Epidermal melanocyte (primary cell): ENCODE results near the gene RAB22A.
"Not testable (repeated sequence)": the region's sequence is repeated elsewhere in the genome, so short reads cannot be mapped to it uniquely, and the experiment has no call there.

Experiments
- DNase-seq: peaks from one replicate; pipeline ENCODE4 v3.0.0; 2011; ENCODE audit warnings: low spot score; ENCODE audit not compliant: insufficient read length

Gene RAB22A

DNA sequence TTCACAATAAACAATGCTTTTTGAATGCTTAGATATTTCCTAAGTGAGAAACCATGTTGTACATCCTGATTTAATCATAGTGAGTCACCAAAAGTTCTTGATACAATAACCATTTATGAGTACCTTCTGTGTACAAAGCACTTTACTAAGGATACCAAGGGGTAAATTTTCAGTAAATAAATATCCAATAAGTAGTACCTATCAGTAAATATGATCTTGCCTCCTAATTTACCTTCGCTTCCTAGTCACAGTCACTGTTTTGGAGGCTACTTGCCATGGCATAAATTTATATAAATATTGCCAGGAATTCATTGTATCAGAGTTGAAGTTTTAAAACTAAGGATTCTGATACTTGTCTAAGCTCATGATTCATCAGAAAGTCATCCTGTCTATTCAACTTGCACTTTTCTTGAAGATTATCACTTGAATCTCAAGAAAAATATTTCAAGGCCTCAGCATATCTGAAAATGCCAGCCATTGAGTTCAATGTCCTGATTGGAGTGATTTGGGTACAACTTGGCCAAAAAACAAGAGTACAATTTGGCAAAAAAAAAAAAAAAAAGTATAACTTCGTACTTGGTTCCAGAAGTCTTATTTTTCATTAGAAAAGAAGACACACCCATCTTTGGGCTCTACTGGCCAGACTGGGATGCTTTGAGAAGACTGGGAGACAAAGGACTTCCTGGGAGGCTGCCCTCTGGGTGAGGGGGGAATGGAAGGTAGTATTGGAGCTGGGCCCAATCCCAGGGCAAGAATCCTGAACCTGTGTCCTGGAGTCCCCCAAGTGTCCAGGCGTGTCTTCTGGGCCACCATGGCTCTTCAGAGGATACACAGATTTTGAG lies 32.8 kb downstream of the RAB22A start:
- no peak for DNase-seq

DNA sequence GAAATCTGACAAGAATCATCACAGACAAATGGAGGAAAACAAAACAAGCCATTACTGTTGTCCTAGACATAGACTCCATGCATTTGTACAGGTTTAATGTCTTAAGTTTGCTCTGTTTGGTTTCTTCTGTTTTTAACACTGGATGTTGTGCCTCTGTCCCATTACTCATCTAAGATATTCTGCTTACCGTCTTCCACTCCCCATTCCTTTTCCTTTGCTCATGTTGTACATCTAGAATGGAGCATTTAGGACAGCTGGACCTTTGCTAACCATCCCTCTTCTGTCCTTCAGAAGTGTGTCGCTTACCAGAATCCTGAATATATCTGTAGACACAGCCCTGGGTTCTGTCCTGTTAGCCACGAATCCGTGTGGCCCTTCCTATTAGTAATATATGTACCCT lies 35.2 kb downstream of the RAB22A start:
- DNase-seq: no peak

GRCh38 chr20:58349570-58349969 lies 40.1 kb downstream of the RAB22A start:
- DNase-seq: peak; percentile 33

DNA sequence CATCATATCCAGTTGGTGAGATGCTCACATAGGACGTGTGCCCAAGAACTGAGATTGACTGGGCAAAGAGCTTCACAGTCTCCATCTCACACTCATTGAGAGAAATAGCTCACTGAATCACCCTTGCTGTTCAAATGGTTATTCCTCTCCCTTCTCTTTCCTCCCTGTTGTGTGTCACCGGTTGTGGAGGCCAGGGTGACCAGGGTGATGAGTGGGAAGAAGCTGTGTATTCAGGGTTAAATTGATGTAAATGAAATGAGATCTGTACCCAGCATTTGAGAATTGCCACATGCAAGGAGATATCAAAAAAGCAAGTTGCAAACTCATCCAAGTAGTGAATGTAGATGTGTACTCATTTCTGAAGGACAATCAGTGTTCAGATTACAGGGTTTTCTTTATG lies 43.0 kb downstream of the RAB22A start:
- DNase-seq: no peak

DNA sequence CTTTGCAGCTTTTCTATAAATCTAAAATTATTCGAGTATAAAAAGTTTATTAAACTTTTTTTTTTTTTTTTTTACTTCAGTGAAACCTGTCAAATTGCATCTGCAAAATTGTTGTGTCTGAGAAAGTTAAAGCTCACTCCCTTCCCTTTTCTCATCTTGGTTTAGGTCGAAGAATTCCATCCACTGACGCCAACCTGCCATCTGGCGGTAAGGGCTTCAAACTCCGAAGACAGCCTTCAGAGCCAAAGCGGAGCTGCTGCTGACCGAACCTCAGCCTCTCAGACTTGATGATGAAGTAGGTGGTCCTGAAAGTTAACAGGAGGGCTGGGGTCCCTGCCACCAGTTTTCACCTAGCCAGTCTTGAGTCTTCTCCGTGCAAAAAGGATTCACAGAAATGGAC lies 49.9 kb downstream of the RAB22A start:
- DNase-seq: no peak

DNA sequence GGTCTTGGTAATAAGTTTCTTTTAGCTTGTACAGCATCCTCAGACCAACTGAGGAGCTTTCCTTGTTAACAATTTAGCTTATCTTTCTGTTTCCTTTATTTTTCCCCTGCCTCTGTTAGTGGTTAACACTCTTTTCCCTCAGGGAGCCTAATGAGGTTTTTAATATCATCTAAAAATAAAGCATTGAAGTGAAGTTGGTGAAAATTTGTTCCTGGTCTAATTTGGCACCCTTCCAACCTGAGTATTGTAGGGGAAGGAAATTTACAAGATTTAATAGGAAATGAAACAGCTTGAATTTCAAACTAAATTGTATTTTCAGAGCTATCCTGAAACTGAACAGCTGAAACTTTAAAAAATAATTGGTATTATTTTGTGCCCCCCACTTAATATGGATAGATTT lies 51.4 kb downstream of the RAB22A start:
- DNase-seq: no peak

- no peak for DNase-seq
Observed at GRCh38 chr20:58361481-58362205, 52.1 kb downstream of the RAB22A start.

DNA sequence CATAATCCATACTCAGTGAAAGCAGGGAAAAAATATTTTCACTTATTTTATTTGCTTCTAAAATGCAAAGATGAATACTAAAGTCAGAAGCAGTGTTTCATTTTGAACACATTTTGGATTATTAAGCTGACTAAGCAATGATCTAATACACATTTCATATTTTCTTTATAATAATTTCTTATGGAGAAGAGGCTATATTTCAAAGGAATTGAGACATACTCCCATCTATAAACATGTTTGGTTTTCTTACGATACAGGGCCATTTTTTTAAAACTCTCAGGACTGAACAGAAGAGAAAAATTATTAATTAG lies 52.6 kb downstream of the RAB22A start:
- no peak for DNase-seq

GRCh38 chr20:58362970-58363369 lies 53.5 kb downstream of the RAB22A start:
- DNase-seq: no peak

GRCh38 chr20:58366866-58367265 lies 57.4 kb downstream of the RAB22A start:
- DNase-seq: no peak

DNA sequence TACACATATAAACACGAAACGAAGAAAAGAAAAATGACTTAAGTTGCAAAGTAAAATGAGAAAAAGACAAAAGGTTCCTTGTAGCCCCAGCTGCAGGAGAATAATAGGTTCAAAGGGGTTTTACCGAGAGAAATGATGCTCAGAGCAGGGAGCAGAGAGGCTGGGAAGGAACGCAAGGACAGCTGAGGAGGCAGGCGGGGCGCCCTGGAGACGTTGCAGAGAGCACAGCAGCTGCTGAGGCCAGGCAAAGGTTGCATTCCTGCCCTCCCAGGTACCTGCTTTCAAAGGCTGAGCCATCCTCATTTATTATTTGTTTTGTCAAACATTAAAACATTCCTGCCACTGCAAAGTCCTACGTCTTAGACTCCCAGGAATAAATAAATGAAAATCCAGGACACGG lies 63.3 kb downstream of the RAB22A start:
- DNase-seq: no peak

DNA sequence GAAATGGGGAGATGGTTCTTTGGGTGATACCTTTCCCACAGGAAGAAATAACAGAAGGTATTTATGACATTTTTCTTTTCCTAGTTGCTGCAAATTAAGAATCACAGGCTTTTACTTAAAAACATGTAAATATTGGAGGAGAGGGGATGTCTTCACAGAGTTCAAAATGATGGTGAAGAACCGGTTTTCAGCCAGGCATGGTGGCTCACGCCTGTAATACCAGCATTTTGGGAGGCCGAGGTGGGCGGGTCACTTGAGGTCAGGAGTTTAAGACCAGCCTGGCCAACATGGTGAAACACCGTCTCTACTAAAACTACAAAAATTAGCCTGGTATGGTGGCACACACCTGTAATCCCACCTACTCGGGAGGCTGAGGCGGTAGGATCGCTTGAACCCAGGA lies 63.8 kb downstream of the RAB22A start:
- DNase-seq: not testable (repeated sequence)

- DNase-seq: no peak
Observed at GRCh38 chr20:58374027-58374850, 64.7 kb downstream of the RAB22A start.

DNA sequence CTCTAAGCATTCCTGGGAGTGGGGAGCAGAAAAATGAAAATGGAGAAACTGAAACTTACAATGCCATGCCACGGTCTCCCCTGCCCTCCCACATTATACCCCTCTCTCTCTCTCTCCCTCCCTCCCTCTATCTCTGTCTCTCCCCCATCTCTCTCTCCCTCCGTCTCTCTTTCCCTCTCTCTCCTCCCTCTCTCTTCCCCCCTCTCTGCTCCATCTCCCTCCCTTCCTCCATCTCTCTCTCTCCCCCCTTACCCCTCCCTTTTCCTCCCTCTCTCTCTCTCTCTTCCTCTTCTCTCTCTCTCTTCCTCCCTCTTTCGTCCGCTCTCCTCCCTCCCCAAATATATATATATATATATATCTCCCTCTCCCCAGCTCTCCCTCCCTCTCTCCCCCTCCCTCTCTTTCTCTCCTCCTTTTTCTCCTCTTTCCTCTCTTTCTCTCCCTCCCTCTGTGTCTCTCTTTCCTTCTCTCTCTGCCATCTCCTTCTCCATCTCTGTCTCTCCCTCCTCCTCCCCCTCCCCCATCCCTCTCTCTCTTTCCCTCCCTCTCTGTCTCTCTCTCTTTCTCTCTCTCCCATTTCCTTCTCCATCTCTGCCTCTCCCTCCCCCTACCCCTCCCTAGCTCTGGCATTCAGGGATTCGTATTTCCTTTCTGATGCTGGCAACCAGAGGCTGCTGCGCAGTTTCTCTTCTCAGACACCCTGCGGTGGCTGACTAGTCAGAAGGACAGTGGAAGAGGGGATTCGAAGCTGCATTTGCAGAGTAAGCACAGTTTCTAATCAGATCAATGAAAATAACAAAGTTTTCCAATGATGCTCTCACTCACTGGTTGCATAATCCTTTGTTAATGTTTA lies 65.6 kb downstream of the RAB22A start:
- DNase-seq: no peak

DNA sequence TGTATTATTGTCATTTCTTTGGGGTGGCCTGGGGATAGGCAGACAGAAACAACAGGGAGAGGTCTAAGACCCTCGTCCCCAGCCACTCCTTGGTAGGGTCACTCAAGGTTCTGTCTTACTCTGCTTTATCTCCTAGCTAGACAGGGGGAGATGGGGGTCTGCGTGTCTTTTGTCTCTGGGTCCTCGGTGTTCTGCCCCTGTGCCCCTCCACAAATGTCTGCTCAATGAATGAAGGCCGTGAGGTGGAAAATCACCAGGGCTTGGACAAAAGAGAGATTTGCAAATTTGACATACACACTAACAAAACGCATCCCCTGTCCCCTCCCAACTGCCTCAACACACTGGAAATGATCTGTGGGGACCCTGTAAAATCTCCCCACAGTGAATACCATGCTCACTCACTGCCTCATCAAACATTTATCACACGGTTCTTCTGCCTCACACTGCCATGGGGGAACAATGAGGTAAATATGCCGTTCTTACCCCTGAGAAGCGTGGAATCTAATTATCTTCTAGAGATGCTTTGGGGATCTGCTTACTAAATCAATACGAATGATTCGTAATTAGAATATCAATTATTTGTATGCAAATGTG lies 66.3 kb downstream of the RAB22A start:
- DNase-seq: no peak

- no peak for DNase-seq
Observed at GRCh38 chr20:58377017-58377416, 67.5 kb downstream of the RAB22A start.

DNA sequence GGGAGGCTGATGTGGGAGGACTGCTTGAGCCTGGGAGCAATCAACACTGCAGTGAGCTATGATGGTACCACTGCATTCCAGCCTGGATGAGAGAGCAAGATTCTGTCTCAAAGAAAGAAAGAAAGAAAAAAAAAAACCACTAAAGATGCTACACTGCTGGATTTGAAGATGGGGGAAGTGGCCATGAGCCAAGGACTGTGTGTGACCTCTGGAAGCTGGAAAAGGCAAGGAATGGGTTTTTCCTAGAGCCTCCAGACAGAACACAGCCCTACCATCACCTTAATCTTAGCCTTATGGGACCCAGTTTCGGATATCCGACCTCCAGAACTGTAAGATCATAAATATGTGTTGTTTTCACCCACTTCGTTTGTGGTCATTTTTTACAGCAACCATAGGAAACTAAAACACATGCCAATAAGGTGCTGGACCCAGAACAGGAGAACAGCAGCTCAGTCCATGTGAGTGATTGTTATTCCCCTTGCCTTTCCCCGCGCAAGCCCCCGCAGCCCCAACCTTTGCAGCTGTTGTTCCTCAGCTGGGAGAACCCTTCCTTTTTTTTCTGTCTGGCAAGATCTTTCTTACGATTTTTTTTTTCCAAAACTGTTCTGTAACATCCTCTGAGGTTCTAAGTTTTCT lies 68.4 kb downstream of the RAB22A start:
- no peak for DNase-seq

DNA sequence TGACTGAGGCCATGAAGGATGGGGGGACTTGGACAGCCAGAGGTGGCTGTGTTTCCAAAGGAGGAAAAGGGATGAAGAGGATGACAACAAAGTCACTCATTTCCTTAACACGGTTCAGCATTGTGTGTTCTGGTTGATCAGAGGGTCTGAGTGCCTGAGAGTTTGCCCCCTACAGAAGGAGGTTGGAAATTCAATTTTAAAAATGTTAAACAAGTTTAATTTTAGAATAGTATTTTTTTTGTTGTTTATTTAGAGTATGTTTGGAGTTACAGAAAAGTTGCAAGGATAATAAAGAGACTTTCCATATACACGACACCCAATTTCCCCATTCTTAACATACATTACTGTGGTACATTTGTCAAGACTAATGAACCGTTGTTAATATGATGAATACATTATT lies 69.2 kb downstream of the RAB22A start:
- DNase-seq: no peak

DNA sequence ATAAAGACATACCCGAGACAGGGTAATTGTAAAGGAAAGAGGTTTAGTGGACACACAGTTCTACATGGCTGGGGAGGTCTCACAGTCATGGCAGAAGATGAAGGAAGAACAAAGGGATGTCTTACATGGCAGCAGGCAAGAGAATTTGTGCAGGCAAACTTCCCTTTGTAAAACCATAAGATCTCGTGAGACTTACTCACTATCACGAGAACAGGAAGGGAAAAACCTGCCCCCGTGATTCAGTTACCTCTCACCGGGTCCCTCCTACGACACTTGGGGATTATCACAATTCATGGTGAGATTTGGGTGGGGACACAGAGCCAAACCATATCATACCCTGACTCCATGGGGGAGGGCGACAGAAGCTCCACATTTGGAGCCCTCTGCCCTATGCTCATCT lies 72.1 kb downstream of the RAB22A start:
- no peak for DNase-seq

- DNase-seq: no peak
Observed at GRCh38 chr20:58382096-58382495, 72.6 kb downstream of the RAB22A start.
